ENCODE data around the gene DNMT1. TPM values are rescaled to one million over a fixed set of nuclear protein-coding genes. Genes with fewer than 3 reads are reported as not detected.

The DNMT1 gene
- total and polyA plus RNA-seq, 12 donors: 11.8 to 36.4 (median 21.6) TPM

DNA sequence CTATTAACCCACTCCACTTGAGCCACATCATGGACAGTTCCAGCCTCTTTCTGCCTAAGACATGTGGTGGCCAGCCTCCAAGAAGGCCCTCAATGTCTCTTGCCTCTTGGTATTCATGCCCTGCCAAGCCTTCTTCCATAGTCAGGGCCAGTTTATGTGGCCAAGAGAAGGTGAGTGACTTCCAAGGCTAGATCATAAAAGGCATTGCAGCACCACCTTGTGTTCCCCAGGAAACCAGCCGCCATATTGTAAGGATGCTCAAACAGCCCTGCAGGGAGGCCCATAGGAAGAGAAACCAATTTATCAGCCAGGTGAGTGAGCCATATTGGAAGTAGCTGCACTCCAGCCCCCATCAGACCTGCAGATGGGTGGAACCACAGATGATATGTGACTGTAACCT is 12.3 kb upstream of the DNMT1 start:
- no peak overlapping the region for H3K27ac ChIP-seq
- DNase-seq: no peak
- 94 to 100% methylated on average over 1 of the region's 1 CpG for WGBS, 2 donors

DNA sequence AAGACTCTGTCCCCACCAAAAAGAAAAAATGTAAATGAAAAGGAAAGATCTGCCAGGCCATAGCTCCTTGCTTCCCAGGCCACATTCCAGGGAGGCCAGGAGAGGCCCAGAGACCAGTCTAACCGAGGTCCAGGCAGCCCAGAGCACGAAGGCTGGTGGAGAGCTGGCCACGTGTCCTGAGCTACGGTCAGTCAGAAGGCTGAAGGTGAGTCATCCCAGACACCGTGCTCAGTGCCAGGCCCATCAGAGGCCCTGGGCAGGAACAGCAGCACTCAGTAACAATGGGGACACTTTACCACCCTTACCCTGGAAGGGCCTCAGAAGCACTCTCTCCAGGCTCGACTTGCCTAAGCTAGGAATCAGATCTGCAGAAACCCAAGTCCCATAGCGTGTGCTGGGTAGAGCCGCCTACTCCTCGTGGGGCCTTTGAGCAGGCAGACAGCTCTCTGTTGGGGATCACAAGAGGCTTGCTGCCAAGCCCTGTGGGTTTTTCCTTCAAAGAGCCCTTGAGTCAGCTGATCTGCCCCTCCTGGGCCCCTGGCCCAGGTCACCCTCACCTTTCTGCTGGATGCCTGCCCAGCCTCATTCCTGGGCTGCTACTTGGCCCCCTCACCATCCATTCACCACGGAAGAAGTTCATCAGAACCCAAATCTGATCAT is 11.6 kb upstream of the DNMT1 start:
- intact Hi-C loops (cut with DNase I): no loop called here

More for the DNA sequence above, 12.3 kb upstream of the DNMT1 start:
- TF ChIP-seq, protein P1, sequence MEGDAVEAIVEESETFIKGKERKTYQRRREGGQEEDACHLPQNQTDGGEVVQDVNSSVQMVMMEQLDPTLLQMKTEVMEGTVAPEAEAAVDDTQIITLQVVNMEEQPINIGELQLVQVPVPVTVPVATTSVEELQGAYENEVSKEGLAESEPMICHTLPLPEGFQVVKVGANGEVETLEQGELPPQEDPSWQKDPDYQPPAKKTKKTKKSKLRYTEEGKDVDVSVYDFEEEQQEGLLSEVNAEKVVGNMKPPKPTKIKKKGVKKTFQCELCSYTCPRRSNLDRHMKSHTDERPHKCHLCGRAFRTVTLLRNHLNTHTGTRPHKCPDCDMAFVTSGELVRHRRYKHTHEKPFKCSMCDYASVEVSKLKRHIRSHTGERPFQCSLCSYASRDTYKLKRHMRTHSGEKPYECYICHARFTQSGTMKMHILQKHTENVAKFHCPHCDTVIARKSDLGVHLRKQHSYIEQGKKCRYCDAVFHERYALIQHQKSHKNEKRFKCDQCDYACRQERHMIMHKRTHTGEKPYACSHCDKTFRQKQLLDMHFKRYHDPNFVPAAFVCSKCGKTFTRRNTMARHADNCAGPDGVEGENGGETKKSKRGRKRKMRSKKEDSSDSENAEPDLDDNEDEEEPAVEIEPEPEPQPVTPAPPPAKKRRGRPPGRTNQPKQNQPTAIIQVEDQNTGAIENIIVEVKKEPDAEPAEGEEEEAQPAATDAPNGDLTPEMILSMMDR (IDR thresholded peaks at IDR 0.05): no peak
- Histone ChIP-seq H3K4me3 (no peak overlapping the region), H3K4me1 (peaks cover 0 to 18% (median 0%) of the 10 kb centered on the region in 9 donors), H3K27me3 (no peaks in the 10 kb centered on the region), H3K9me3 (peaks cover 0 to 7% (median 0%) of the 10 kb centered on the region in 11 donors), H3K36me3 (no peaks in the 10 kb centered on the region)
- intact Hi-C loops (cut with DNase I): no loop called here
- ATAC-seq: no peak

GRCh38 chr19:10205636-10206035 is 10.9 kb upstream of the DNMT1 start:
- Histone ChIP-seq H3K27ac (no peak overlapping the region), H3K27me3 (no peaks in the 10 kb centered on the region), H3K4me3 (no peak overlapping the region), H3K9me3 (peaks cover 0 to 7% (median 0%) of the 10 kb centered on the region in 11 donors), H3K36me3 (no peaks in the 10 kb centered on the region), H3K4me1 (peaks cover 0 to 15% (median 0%) of the 10 kb centered on the region in 9 donors)
- TF ChIP-seq, protein P1 (IDR thresholded peaks at IDR 0.05): no peak
- 94 to 96% methylated on average over 4 of the region's 4 CpGs for WGBS, 2 donors
- no peak for ATAC-seq
- intact Hi-C loops (cut with DNase I): no loop called here
- no peak for DNase-seq

More for the DNA sequence above, 11.6 kb upstream of the DNMT1 start:
- Histone ChIP-seq H3K27ac (no peak overlapping the region), H3K36me3 (no peaks in the 10 kb centered on the region), H3K4me3 (no peak overlapping the region), H3K9me3 (peaks cover 0 to 7% (median 0%) of the 10 kb centered on the region in 11 donors), H3K4me1 (peaks cover 0 to 18% (median 0%) of the 10 kb centered on the region in 9 donors), H3K27me3 (no peaks in the 10 kb centered on the region)
- WGBS, 2 donors: 74 to 84% methylated on average over 10 of the region's 10 CpGs
- TF ChIP-seq, protein P1 (IDR thresholded peaks at IDR 0.05): no peak
- ATAC-seq (peak in 4 of 8 donors; percentile 37 to 69 (median 57)), DNase-seq (no peak)

GRCh38 chr19:10203686-10204085 is 8.9 kb upstream of the DNMT1 start:
- H3K9me3 ChIP-seq: peaks cover 0 to 7% (median 0%) of the 10 kb centered on the region in 11 donors
- H3K4me1 ChIP-seq: peaks cover 0 to 10% (median 0%) of the 10 kb centered on the region in 9 donors
- WGBS, 2 donors: 94 to 95% methylated on average over 3 of the region's 3 CpGs
- H3K36me3 ChIP-seq: no peaks in the 10 kb centered on the region
- no peak overlapping the region for H3K4me3 ChIP-seq
- H3K27me3 ChIP-seq: no peaks in the 10 kb centered on the region
- no peak overlapping the region for H3K27ac ChIP-seq
- TF ChIP-seq, protein P1 (IDR thresholded peaks at IDR 0.05): no peak
- intact Hi-C loops (cut with DNase I): no loop called here
- ATAC-seq (no peak), DNase-seq (no peak)
